ENCODE data around the gene TECPR2. TPM values are rescaled to one million over a fixed set of nuclear protein-coding genes. Genes with fewer than 3 reads are reported as not detected.
A peak's percentile ranks its signal among the peaks of the same experiment; 100 is the strongest.

TECPR2 gene
- polyA plus RNA-seq, 1 donor (not counting 4 experiments of a cell fraction or from before 2014, with no cell fraction given) = 8.3 TPM

DNA sequence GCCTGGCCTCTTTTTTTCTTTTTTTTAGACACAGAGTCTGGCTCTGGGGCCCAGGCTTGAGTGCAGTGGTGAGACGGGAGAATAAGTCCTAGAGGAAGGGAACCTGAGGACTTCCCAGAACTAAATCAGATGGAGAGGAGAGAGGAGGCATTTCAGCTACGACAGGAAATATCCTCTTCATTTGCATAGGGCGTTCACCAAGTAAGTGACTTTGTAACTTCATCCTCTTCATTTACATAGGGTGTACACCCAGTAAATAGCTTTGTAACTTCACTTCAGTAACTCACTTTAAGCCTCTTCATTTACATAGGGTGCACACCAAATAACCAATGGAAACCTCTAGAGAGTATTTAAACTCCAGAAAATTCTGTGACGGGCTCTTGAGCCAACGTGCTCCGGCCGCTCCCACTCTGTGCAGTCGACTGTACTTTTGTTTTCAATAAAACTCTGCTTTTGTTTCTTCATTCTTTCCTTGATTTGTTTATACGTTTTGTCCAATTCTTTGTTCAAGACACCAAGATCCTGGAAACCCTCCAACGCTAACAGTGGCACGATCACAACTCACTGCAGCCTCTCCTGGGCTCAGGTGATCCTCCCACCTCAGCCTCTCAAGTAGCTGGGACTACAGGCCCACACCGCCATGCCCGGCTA lies 168.2 kb downstream of the TECPR2 start:
- H3K4me3 ChIP-seq (ENCODE audit: control insufficient read depth in 2 of 3, extremely low read depth in 1 of 3, insufficient read depth in 2 of 3, low read depth in 1 of 3, low read length in 3 of 3) = no peak overlapping the region
- H3K27ac ChIP-seq (ENCODE audit: control insufficient read depth, insufficient read depth, low read length) = peak overlapping the region; percentile 7
- H3K4me1 ChIP-seq (ENCODE audit: control insufficient read depth, extremely low read depth, insufficient read depth, low read length) = peaks cover 26% of the 10 kb centered on the region
- no peaks in the 10 kb centered on the region for H3K9me3 ChIP-seq (ENCODE audit: control insufficient read depth, low read depth, low read length)
- H3K27me3 ChIP-seq (ENCODE audit: control insufficient read depth, extremely low read depth, insufficient read depth, low read length) = no peaks in the 10 kb centered on the region
- dilution Hi-C loops (cut with MboI; ENCODE audit: extremely low pct_ligation_motif_present, low sequenced_read_pairs) = no loop called here
- H2AFZ ChIP-seq (ENCODE audit: control insufficient read depth, low read length) = peak overlapping the region; percentile 51
- no peaks in the 10 kb centered on the region for H3K79me2 ChIP-seq (ENCODE audit: control insufficient read depth, insufficient read depth, low read length)
- TF ChIP-seq EZH2 (IDR thresholded peaks at IDR 0.05; ENCODE audit: low read length) = no peak
- TF ChIP-seq, protein P1, sequence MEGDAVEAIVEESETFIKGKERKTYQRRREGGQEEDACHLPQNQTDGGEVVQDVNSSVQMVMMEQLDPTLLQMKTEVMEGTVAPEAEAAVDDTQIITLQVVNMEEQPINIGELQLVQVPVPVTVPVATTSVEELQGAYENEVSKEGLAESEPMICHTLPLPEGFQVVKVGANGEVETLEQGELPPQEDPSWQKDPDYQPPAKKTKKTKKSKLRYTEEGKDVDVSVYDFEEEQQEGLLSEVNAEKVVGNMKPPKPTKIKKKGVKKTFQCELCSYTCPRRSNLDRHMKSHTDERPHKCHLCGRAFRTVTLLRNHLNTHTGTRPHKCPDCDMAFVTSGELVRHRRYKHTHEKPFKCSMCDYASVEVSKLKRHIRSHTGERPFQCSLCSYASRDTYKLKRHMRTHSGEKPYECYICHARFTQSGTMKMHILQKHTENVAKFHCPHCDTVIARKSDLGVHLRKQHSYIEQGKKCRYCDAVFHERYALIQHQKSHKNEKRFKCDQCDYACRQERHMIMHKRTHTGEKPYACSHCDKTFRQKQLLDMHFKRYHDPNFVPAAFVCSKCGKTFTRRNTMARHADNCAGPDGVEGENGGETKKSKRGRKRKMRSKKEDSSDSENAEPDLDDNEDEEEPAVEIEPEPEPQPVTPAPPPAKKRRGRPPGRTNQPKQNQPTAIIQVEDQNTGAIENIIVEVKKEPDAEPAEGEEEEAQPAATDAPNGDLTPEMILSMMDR (optimal IDR thresholded peaks at IDR 0.05 in 1 of 3, IDR thresholded peaks at IDR 0.05 in 1 of 3, conservative IDR thresholded peaks at IDR 0.05 in 1 of 3; ENCODE audit: extremely low read depth in 1 of 3, insufficient read depth in 2 of 3, low read length in 3 of 3) = no peak
- no peak overlapping the region for H3K9ac ChIP-seq (ENCODE audit: control insufficient read depth, extremely low read depth, insufficient read depth, low read length)
- H3K36me3 ChIP-seq (ENCODE audit: control insufficient read depth in 2 of 2, extremely low read depth in 1 of 2, insufficient read depth in 2 of 2, low read length in 2 of 2) = no peaks in the 10 kb centered on the region
- H4K20me1 ChIP-seq (ENCODE audit: control insufficient read depth, extremely low read depth, insufficient read depth, low read length) = no peaks in the 10 kb centered on the region
- DNase-seq (ENCODE audit: low read depth, low spot score) (no peak), FAIRE-seq (no peak)
- peak overlapping the region; percentile 1 for H3K4me2 ChIP-seq (ENCODE audit: control insufficient read depth, extremely low read depth, insufficient read depth, low read depth, low read length)
- H3K9me1 ChIP-seq (ENCODE audit: control insufficient read depth, extremely low read depth, insufficient read depth, low read length) = no peaks in the 10 kb centered on the region

DNA sequence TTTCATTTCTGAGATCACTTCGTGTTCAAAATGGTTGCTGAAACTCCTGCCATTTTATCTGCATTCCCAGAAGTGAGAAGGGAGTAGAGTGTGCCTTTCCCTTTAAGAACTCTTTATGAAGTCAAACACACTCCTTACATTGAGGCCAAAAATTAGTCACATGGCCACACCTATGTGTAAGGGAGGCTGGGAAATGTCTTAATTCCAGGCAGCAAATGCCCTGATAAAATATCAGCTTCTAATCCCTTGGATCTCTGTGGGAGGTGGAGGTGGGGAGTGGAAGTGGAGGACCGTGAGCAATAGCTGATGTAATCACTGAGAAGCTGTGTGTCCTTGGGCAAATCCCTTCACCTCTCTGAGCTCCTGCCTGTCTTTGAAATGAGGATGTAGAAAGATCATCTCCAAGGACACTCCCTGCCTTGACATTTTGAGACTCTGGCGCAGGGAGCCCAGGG lies 169.5 kb downstream of the TECPR2 start:
- no peak for DNase-seq (ENCODE audit: low read depth, low spot score)
- H3K27me3 ChIP-seq (ENCODE audit: control insufficient read depth, extremely low read depth, insufficient read depth, low read length) = no peaks in the 10 kb centered on the region
- H3K9me1 ChIP-seq (ENCODE audit: control insufficient read depth, extremely low read depth, insufficient read depth, low read length) = no peaks in the 10 kb centered on the region
- H3K4me3 ChIP-seq (ENCODE audit: control insufficient read depth in 2 of 3, extremely low read depth in 1 of 3, insufficient read depth in 2 of 3, low read depth in 1 of 3, low read length in 3 of 3) = no peak overlapping the region
- H3K36me3 ChIP-seq (ENCODE audit: control insufficient read depth in 2 of 2, extremely low read depth in 1 of 2, insufficient read depth in 2 of 2, low read length in 2 of 2) = no peaks in the 10 kb centered on the region
- H3K4me1 ChIP-seq (ENCODE audit: control insufficient read depth, extremely low read depth, insufficient read depth, low read length) = peaks cover 22% of the 10 kb centered on the region
- dilution Hi-C loops (cut with MboI; ENCODE audit: extremely low pct_ligation_motif_present, low sequenced_read_pairs) = no loop called here
- H3K4me2 ChIP-seq (ENCODE audit: control insufficient read depth, extremely low read depth, insufficient read depth, low read depth, low read length) = peak overlapping the region; percentile 37
- H3K27ac ChIP-seq (ENCODE audit: control insufficient read depth, insufficient read depth, low read length) = peak overlapping the region; percentile 48
- H2AFZ ChIP-seq (ENCODE audit: control insufficient read depth, low read length) = peak overlapping the region; percentile 16
- H3K9ac ChIP-seq (ENCODE audit: control insufficient read depth, extremely low read depth, insufficient read depth, low read length) = peak overlapping the region; percentile 33
- TF ChIP-seq, protein P1 (optimal IDR thresholded peaks at IDR 0.05 in 1 of 3, IDR thresholded peaks at IDR 0.05 in 1 of 3, conservative IDR thresholded peaks at IDR 0.05 in 1 of 3; ENCODE audit: extremely low read depth in 1 of 3, insufficient read depth in 2 of 3, low read length in 3 of 3) = no peak
- TF ChIP-seq EZH2 (IDR thresholded peaks at IDR 0.05; ENCODE audit: low read length) = no peak
- no peaks in the 10 kb centered on the region for H4K20me1 ChIP-seq (ENCODE audit: control insufficient read depth, extremely low read depth, insufficient read depth, low read length)
- no peaks in the 10 kb centered on the region for H3K9me3 ChIP-seq (ENCODE audit: control insufficient read depth, low read depth, low read length)
- no peaks in the 10 kb centered on the region for H3K79me2 ChIP-seq (ENCODE audit: control insufficient read depth, insufficient read depth, low read length)
- peak; percentile 56 for FAIRE-seq
